Lung (tissue), 12 donors: Measurements from ENCODE around the gene CDH16. TPM values are rescaled to one million over a fixed set of nuclear protein-coding genes. Genes with fewer than 3 reads are reported as not detected.

Experiments
- ATAC-seq: fragments of 200-7000 bp; cut with Tn5 transposase; one replicate; pipeline ENCODE4 v1.9.1; 2020; ENCODE audit warnings: moderate number of reproducible peaks; ENCODE audit not compliant: insufficient read depth, low FRiP score
- DNase-seq, 3 donors: peaks; one replicate each; pipeline ENCODE4 v3.0.0-alpha.2; 2013 to 2017
- H3K27ac ChIP-seq, 2 donors: one replicate each; pipeline ENCODE4 v1.5.1; 2013; ENCODE audit warnings: mild to moderate bottlenecking in 2 of 2, moderate library complexity in 2 of 2, control low read depth in 1 of 2, inconsistent platforms in 1 of 2, low read depth in 1 of 2, low read length in 1 of 2
- H3K27me3 ChIP-seq, 3 donors: one replicate each; pipeline ENCODE4 v1.5.1; 2013; ENCODE audit warnings: low read length in 2 of 3; ENCODE audit not compliant: control insufficient read depth in 3 of 3, insufficient read depth in 3 of 3
- H3K36me3 ChIP-seq, 4 donors: one replicate each; pipeline ENCODE4 v1.5.1; 2013; ENCODE audit warnings: low read length in 4 of 4, mild to moderate bottlenecking in 1 of 4, moderate library complexity in 1 of 4; ENCODE audit not compliant: control insufficient read depth in 4 of 4, insufficient read depth in 4 of 4
- H3K4me1 ChIP-seq, 5 donors: one replicate each; pipeline ENCODE4 v1.5.1; 2013; ENCODE audit warnings: low read length in 5 of 5, mild to moderate bottlenecking in 2 of 5, moderate library complexity in 1 of 5; ENCODE audit not compliant: control insufficient read depth in 5 of 5, insufficient read depth in 5 of 5
- H3K4me3 ChIP-seq: one replicate; pipeline ENCODE4 v1.5.1; 2013; ENCODE audit warnings: mild to moderate bottlenecking, control low read depth, moderate library complexity
- H3K9ac ChIP-seq, 2 donors: one replicate each; pipeline ENCODE4 v1.5.1; 2013; ENCODE audit warnings: low read length in 2 of 2, control low read depth in 1 of 2; ENCODE audit not compliant: insufficient read depth in 1 of 2
- H3K9me3 ChIP-seq, 4 donors: one replicate each; pipeline ENCODE4 v1.5.1; 2013; ENCODE audit warnings: low read length in 3 of 4, mild to moderate bottlenecking in 1 of 4, moderate library complexity in 1 of 4; ENCODE audit not compliant: control insufficient read depth in 4 of 4, insufficient read depth in 3 of 4
- WGBS, 2 donors: extraction: QIAGEN DNeasy Blood & Tissue Kit; methylation state at CpG; one replicate each; pipeline ENCODE4 v1.1.7; 2013; 5-methylcytosine and 5-hydroxymethylcytosine counted together
- polyA plus RNA-seq, 2 donors: library from polyadenylated mRNA; stranded (reverse); fragments of 200-250 nt; gene quantifications; one replicate each; pipeline ENCODE4 v1.2.1, GENCODE V29; 2013
- total RNA-seq, 2 donors: library from RNA; depleted of rRNA in 1 of 2; stranded (reverse); fragments of >200 nt in 1 of 2; gene quantifications; one replicate each; pipeline ENCODE4 v1.2.1, GENCODE V29; 2014 to 2021
- TF ChIP-seq, protein P1 (sequence below): IDR thresholded peaks from 2 replicates; pipeline ENCODE4 v1.5.1; 2012; ENCODE audit warnings: mild to moderate bottlenecking; ENCODE audit errors: control extremely low read depth, extremely low read depth
- donor health status: control.
- donor health status: control.
- donor health status: Bipolar disorder and iron deficiency.
- donor health status: healthy.
- donor health status: DM: yes; HTN: yes; CAD: no.

Gene CDH16
- total and polyA plus RNA-seq, 4 donors = 0.25 to 1.7 (median 0.64) TPM; not detected in 1

DNA sequence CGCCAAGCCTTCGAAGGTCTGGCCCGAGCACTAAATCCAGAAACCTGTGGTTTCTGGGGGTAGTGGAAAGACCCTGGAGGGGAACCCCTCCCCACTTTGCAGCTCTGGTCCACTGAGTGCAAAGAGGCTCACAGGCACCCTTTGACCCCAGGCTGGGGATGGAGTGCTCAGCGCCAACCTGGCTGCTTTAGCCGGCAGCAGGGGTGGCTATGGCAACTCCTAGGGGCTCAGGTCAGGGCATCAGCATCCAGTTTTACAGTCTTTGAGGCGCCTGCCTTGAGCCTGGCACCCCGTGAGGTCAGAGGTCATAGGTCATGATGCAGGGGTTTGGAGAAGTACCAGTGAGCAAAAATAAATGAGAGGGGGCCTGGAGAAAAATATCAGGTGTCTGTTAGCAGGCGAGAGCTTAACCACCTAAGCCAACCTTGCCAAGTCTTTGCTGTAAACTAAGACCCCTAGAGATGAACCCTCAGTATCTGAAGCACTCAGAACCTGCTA lies 56.6 kb downstream of the CDH16 start:
- TF ChIP-seq, protein P1, sequence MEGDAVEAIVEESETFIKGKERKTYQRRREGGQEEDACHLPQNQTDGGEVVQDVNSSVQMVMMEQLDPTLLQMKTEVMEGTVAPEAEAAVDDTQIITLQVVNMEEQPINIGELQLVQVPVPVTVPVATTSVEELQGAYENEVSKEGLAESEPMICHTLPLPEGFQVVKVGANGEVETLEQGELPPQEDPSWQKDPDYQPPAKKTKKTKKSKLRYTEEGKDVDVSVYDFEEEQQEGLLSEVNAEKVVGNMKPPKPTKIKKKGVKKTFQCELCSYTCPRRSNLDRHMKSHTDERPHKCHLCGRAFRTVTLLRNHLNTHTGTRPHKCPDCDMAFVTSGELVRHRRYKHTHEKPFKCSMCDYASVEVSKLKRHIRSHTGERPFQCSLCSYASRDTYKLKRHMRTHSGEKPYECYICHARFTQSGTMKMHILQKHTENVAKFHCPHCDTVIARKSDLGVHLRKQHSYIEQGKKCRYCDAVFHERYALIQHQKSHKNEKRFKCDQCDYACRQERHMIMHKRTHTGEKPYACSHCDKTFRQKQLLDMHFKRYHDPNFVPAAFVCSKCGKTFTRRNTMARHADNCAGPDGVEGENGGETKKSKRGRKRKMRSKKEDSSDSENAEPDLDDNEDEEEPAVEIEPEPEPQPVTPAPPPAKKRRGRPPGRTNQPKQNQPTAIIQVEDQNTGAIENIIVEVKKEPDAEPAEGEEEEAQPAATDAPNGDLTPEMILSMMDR = no peak
- no peak for DNase-seq
- Histone ChIP-seq H3K27me3 (no peaks in the 10 kb centered on the region), H3K9ac (no peak overlapping the region), H3K9me3 (no peaks in the 10 kb centered on the region), H3K36me3 (no peaks in the 10 kb centered on the region), H3K4me3 (no peak overlapping the region), H3K27ac (no peak overlapping the region), H3K4me1 (peaks cover 0 to 3% (median 0%) of the 10 kb centered on the region in 5 donors)
- no peak for ATAC-seq
- WGBS, 2 donors = 92 to 93% methylated on average over 8 of the region's 8 CpGs

DNA sequence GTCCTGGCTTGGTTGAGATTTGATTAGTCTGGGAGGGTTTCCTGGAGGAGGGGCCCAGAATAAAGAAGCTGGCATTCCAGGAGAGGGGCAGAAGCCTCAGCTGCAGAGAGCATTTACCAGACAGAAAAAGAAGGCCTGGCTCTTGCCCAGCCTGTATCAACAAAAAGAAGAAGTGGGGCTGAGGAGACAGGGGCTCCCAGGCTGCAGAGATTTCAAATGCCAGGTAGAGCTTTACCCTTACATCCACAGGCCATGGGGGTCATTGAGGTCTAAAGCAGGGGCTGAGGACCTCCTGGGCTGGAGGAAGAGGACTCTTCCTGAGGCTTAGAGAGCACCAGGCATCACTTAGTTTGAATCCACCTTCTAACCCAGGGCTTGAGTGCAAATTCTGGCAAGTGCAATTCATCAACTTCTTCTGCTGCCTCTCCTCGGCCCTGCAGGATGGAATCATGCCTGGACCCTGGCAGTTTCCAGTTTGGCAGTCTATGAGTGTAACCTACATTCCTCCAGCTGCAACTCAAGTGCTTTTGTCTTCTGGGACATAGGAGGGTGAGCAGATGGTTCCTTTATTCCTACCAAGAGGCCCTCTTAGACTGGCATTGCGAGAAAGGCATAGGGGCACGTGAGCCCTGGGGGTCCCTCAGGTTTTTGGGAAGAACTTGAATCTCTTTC lies 59.2 kb downstream of the CDH16 start:
- H3K4me1 ChIP-seq = peaks cover 0 to 3% (median 0%) of the 10 kb centered on the region in 5 donors
- TF ChIP-seq, protein P1 = no peak
- no peak for DNase-seq
- no peaks in the 10 kb centered on the region for H3K27me3 ChIP-seq
- H3K9ac ChIP-seq = no peak overlapping the region
- H3K9me3 ChIP-seq = no peaks in the 10 kb centered on the region
- H3K27ac ChIP-seq = no peak overlapping the region
- no peak for ATAC-seq
- no peaks in the 10 kb centered on the region for H3K36me3 ChIP-seq
- no peak overlapping the region for H3K4me3 ChIP-seq
- 77 to 90% methylated on average over 3 of the region's 3 CpGs for WGBS, 2 donors

DNA sequence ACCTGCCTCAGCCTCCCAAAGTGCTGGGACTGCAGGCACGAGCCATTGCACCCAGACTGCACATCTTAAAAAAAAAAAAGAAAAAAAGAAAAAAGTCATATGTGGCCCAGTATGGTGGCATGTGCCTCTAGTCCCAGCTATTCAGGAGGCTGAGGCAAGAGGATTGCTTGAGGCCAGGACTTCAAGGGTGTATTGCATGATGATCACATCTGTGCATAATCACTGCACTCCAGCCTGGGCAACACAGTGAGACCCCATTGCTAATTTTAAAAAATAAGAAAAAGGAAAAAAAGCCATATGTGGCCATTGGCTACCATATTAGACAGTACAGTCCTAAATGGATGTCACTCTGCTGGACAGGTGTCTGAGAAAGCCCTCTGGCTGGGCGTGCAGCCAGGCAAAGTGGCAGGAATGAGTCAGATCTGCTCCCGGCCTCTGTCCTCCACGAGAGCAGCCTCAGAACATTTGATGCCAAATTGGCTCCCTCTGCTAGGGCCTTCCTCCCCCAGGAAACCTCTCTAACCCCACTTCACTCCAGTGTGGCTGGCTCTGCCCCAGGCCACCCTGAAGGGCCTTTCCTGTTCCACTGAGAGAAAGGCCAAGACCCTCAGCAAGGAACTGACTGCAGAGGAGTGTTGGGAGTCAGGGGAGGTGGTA lies 59.8 kb downstream of the CDH16 start:
- WGBS, 2 donors = 52 to 71% methylated on average over 4 of the region's 4 CpGs
- Histone ChIP-seq H3K36me3 (no peaks in the 10 kb centered on the region), H3K4me3 (no peak overlapping the region), H3K9ac (no peak overlapping the region), H3K27ac (no peak overlapping the region), H3K9me3 (no peaks in the 10 kb centered on the region), H3K27me3 (no peaks in the 10 kb centered on the region), H3K4me1 (peaks cover 0 to 3% (median 0%) of the 10 kb centered on the region in 5 donors)
- ATAC-seq = peak; percentile 79
- peak in 2 of 3 donors; percentile 5 to 36 for DNase-seq
- TF ChIP-seq, protein P1 = no peak

Other genes starting within 250 kb of the CDH16 start
- 10 to 100 TPM; 38.0 to 78.0 TPM for gene CMTM4, start 222.1 kb downstream of the CDH16 start, total RNA-seq
- gene CMTM4, start 222.1 kb downstream of the CDH16 start, polyA plus RNA-seq = 10 to 100 TPM; 24.3 to 26.1 TPM
- 100 to 1,000 TPM; 140 to 147 TPM for gene DYNC1LI2, start 167.3 kb downstream of the CDH16 start, total RNA-seq
- 10 to 100 TPM; 40.7 to 48.8 TPM for gene DYNC1LI2, start 167.3 kb downstream of the CDH16 start, polyA plus RNA-seq
- not detected for gene TERB1, start 117.3 kb downstream of the CDH16 start, total RNA-seq
- gene TERB1, start 117.3 kb downstream of the CDH16 start, polyA plus RNA-seq = not detected
- gene NAE1, start 87.9 kb downstream of the CDH16 start, total RNA-seq = 10 to 100 TPM; 31.8 to 64.4 TPM
- gene NAE1, start 87.9 kb downstream of the CDH16 start, polyA plus RNA-seq = 10 to 100 TPM; 24.2 to 26.3 TPM
- not detected for gene CA7, start 74.5 kb downstream of the CDH16 start, total RNA-seq
- not detected for gene CA7, start 74.5 kb downstream of the CDH16 start, polyA plus RNA-seq
- gene PDP2, start 38.4 kb downstream of the CDH16 start, total RNA-seq = 10 to 100 TPM; 21.3 to 23.0 TPM
- 1 to 10 TPM; 4.5 to 4.9 TPM for gene PDP2, start 38.4 kb downstream of the CDH16 start, polyA plus RNA-seq
- 10 to 100 TPM; 35.4 to 36.0 TPM for gene RRAD, start 6.7 kb upstream of the CDH16 start, total RNA-seq
- 10 to 100 TPM; 31.8 to 42.3 TPM for gene RRAD, start 6.7 kb upstream of the CDH16 start, polyA plus RNA-seq
- 10 to 100 TPM; 48.8 to 79.7 TPM for gene CIAO2B, start 15.5 kb upstream of the CDH16 start, total RNA-seq
- gene CIAO2B, start 15.5 kb upstream of the CDH16 start, polyA plus RNA-seq = 100 to 1,000 TPM; 238 to 257 TPM
- 10 to 100 TPM; 24.6 to 51.0 TPM for gene CES2, start 16.6 kb upstream of the CDH16 start, total RNA-seq
- 10 to 100 TPM; 26.0 to 26.3 TPM for gene CES2, start 16.6 kb upstream of the CDH16 start, polyA plus RNA-seq
- gene CES3, start 42.4 kb upstream of the CDH16 start, total RNA-seq = 1 to 10 TPM in 1 of 2 donors, under 1 TPM in 1; 0.57 to 2.6 TPM
- under 1 TPM; 0.85 to 0.96 TPM for gene CES3, start 42.4 kb upstream of the CDH16 start, polyA plus RNA-seq
- gene CES4A, start 69.7 kb upstream of the CDH16 start, total RNA-seq = 10 to 100 TPM; 10.5 to 29.8 TPM
- 10 to 100 TPM in 1 of 2 donors, 1 to 10 TPM in 1; 8.0 to 16.7 TPM for gene CES4A, start 69.7 kb upstream of the CDH16 start, polyA plus RNA-seq
- gene CBFB, start 110.3 kb upstream of the CDH16 start, total RNA-seq = 10 to 100 TPM; 47.6 to 59.4 TPM
- gene CBFB, start 110.3 kb upstream of the CDH16 start, polyA plus RNA-seq = 10 to 100 TPM; 23.3 to 29.6 TPM
- gene PHAF1, start 191.1 kb upstream of the CDH16 start, total RNA-seq = 10 to 100 TPM; 14.6 to 36.1 TPM
- 10 to 100 TPM in 1 of 2 donors, 1 to 10 TPM in 1; 9.1 to 12.0 TPM for gene PHAF1, start 191.1 kb upstream of the CDH16 start, polyA plus RNA-seq
- gene B3GNT9, start 232.1 kb upstream of the CDH16 start, total RNA-seq = 10 to 100 TPM; 17.1 to 22.9 TPM
- 10 to 100 TPM in 1 of 2 donors, 1 to 10 TPM in 1; 8.4 to 12.0 TPM for gene B3GNT9, start 232.1 kb upstream of the CDH16 start, polyA plus RNA-seq
- 10 to 100 TPM; 12.4 to 36.1 TPM for gene TRADD, start 241.0 kb upstream of the CDH16 start, total RNA-seq
- 10 to 100 TPM; 17.5 to 37.2 TPM for gene TRADD, start 241.0 kb upstream of the CDH16 start, polyA plus RNA-seq
- gene FBXL8, start 241.1 kb upstream of the CDH16 start, total RNA-seq = 10 to 100 TPM in 1 of 2 donors, 1 to 10 TPM in 1; 3.6 to 30.9 TPM
- 10 to 100 TPM; 18.9 to 30.3 TPM for gene FBXL8, start 241.1 kb upstream of the CDH16 start, polyA plus RNA-seq
- gene HSF4, start 245.9 kb upstream of the CDH16 start, total RNA-seq = 10 to 100 TPM in 1 of 2 donors, 1 to 10 TPM in 1; 5.1 to 28.9 TPM
- gene HSF4, start 245.9 kb upstream of the CDH16 start, polyA plus RNA-seq = 10 to 100 TPM; 13.1 to 62.5 TPM